Measurements from ENCODE around the gene NPAS2.

DNA sequence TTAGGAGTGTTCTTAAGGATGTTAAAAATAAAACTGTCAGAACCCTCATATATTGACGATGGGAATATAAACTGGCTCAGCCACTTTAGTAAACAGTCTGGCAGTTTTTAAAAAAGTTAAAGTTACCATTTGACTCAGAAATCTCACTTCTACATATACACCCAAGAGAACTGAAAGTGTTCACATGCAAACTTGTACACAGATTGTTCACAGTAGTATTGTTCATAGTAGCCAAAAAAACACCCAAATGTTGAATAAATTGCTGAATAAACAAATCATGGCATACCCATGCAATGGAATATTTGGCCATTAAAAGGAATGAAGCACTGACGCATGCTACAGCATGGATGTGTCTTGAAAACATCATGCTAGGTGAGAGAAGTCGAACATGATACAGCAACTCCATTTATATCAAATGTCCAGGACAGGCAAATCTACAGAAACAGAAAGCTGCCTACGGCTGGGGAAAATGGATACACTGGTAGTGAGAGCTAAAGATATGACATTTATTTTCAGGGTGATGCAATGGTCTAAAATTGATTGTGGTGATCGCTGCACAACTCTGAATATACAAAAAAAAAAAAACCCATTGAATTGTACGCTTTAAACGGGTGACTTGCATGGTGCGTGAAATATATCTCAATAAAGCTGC lies 192.2 kb downstream of the NPAS2 start:
- TF ChIP-seq, protein P1, sequence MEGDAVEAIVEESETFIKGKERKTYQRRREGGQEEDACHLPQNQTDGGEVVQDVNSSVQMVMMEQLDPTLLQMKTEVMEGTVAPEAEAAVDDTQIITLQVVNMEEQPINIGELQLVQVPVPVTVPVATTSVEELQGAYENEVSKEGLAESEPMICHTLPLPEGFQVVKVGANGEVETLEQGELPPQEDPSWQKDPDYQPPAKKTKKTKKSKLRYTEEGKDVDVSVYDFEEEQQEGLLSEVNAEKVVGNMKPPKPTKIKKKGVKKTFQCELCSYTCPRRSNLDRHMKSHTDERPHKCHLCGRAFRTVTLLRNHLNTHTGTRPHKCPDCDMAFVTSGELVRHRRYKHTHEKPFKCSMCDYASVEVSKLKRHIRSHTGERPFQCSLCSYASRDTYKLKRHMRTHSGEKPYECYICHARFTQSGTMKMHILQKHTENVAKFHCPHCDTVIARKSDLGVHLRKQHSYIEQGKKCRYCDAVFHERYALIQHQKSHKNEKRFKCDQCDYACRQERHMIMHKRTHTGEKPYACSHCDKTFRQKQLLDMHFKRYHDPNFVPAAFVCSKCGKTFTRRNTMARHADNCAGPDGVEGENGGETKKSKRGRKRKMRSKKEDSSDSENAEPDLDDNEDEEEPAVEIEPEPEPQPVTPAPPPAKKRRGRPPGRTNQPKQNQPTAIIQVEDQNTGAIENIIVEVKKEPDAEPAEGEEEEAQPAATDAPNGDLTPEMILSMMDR (conservative IDR thresholded peaks at IDR 0.05; ENCODE audit: low read length) = no peak
- TF ChIP-seq EZH2phosphoT487 (IDR thresholded peaks at IDR 0.05; ENCODE audit: borderline replicate concordance) = no peak

Measured in Loucy (cell line).